Choroid plexus epithelial cell (primary cell): ENCODE results near the gene MROH2B.

Experiments
- DNase-seq: peaks from one replicate; pipeline ENCODE4 v3.0.0-alpha.2; 2010; ENCODE audit warnings: low read depth
- H3K4me3 ChIP-seq: 2 replicates; pipeline ENCODE4 v1.5.1; 2011; ENCODE audit warnings: low read depth, mild to moderate bottlenecking, control low read depth, low read length, moderate library complexity
- TF ChIP-seq, protein P1 (sequence below): conservative IDR thresholded peaks from 2 replicates; pipeline ENCODE4 v1.5.1; 2011; ENCODE audit warnings: low read depth, mild to moderate bottlenecking, control low read depth, inconsistent platforms, low read length, moderate library complexity

Gene MROH2B

DNA sequence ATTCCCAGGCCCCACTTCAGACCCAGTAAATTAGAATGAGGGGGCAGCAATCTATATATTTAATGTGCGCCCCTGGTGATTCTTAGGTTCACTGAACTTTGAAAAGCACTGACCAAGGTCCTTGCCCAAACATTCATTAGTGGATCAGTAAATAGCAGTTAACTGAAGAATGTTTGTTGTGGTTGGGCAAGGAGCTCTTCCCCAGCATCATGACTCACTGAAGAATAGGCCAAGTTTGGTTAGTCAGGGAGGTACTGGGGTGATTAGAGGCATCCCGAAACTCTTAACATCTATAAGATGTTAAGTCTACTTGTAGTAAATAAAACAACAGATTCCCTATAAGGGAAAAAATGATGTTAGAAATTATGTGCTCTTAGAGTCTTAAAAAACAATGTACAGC lies 833 bp upstream of the MROH2B start:
- DNase-seq: peak; percentile 58
- TF ChIP-seq, protein P1, sequence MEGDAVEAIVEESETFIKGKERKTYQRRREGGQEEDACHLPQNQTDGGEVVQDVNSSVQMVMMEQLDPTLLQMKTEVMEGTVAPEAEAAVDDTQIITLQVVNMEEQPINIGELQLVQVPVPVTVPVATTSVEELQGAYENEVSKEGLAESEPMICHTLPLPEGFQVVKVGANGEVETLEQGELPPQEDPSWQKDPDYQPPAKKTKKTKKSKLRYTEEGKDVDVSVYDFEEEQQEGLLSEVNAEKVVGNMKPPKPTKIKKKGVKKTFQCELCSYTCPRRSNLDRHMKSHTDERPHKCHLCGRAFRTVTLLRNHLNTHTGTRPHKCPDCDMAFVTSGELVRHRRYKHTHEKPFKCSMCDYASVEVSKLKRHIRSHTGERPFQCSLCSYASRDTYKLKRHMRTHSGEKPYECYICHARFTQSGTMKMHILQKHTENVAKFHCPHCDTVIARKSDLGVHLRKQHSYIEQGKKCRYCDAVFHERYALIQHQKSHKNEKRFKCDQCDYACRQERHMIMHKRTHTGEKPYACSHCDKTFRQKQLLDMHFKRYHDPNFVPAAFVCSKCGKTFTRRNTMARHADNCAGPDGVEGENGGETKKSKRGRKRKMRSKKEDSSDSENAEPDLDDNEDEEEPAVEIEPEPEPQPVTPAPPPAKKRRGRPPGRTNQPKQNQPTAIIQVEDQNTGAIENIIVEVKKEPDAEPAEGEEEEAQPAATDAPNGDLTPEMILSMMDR: no peak
- no peak overlapping the region for H3K4me3 ChIP-seq

DNA sequence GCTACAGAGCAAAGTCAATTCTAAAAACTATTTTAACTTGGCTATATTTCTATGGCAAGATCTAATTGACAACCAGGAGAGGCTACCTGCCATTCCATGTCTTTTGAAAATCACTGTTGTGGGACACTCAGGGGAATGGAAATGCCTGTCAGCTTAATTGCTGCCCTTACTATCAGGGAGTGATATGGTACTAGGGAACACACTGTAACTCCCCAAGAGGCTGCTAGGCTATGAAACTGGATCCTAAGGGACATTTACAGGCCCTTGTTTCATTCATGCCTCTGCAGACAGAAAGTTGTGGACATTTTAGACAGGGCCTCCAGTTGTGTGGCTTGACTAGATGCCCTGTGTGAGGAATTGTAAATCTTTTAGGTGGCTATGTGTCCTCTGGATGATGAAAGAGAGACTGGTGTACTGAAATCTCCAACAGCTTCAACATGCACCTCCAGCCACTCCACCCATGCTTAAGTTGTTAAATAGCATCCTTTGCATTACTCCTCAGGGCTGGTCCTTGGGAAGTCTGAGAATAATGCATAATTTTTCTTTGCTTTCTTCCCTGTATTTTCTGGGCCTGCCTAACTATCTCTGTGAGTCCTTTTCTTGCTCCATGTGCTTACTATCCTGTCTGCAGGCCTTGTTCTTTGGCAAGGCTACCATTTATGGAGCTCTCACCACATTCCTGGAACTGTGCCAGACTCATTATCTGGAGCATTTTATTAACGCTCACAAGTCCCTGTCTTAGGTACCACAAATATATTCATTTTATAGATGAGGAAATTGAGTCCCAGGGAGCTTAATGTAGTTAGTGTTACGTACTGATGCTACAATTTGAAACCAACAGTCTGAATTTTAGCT lies 3.2 kb downstream of the MROH2B start:
- DNase-seq: peak; percentile 32
- TF ChIP-seq, protein P1: no peak
- no peak overlapping the region for H3K4me3 ChIP-seq

DNA sequence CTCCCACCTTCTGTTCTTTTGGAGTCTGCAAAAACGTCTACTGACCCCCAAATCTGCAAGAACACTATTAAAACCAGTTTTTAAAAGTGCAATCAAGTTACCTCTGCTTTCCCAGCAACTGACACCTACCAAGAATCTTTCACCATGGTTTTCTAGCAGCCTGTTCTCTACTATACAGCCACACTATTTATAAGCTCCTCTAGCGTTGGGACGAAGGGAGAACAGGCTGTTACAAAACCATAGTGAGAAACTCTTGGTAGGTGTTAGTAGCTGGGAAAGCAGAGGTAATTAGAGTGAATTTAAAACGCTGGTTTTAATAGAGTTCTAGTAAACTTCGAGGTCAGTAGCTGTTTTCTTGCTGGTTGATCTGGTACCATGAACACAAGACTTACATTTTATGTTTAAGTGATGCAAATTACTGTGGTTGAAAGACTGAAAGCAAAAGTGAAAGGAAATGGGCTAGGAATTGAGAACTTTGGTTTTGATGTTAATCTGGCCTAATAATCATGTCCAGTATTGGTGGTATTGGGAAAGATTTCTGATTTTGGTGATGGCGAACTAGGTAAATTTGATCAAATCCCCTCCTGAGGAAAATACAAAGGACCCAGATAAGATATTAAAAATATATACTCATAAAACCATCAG lies 5.3 kb downstream of the MROH2B start:
- TF ChIP-seq, protein P1: no peak
- H3K4me3 ChIP-seq: no peak overlapping the region
- DNase-seq: no peak

DNA sequence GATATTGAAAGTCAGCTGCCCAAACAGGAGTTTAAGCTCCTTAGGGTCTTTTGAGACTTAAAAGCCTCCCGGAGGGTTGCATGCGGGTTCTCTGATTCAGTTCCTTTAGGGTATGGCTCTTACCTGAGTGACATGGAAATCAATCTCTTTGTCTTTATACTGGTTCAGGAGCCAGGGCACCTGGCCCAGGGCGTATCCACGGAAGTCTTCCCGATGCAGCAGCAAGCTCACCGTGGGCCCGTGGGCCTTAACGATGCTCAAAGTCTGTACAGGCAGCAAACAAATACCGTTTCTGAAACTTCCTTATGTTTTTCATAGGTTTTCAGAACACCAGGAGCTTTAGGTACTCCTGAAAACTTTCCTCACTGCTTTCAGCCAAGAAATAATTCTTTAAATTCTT lies 13.2 kb downstream of the MROH2B start:
- no peak overlapping the region for H3K4me3 ChIP-seq
- DNase-seq: no peak
- TF ChIP-seq, protein P1: no peak

DNA sequence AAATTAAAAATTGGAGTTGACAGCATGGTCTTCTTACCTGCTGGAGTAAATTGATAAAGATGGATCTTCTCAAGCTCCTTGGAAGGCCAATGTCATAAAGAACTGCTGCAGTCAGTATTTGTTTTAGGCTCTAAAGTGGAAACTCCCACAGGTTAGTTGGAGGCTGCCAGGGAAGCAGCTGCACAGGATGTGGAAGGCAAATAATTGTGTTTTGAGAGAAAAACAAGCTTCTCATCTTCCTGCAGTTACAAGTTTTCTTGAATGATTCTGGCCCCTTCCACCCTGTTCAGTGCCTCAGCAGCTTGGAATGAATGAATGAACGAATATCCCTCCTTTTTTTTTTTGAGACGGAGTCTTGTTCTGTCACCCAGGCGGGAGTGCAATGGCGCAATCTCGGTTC lies 13.9 kb downstream of the MROH2B start:
- H3K4me3 ChIP-seq: no peak overlapping the region
- TF ChIP-seq, protein P1: no peak
- peak; percentile 20 for DNase-seq

DNA sequence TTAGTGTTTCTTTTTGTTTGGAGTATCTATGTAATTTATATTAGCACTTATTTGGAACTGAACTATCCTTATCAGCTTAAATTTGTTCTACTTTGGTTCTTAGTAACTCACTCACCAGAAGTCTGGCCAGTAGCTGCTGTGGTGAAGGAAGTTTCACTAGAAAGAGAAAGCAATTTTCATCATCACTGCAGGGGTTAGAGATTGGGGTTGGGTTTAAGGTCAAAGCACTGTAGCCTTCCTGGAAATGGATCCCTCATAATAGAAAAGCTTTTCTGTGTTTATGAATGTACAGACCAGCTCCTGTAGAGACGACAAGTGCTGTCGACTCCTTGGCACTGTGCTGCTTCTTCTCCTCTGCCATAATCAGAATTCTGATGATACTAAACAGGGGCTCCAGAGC lies 22.2 kb downstream of the MROH2B start:
- DNase-seq: peak; percentile 65
- TF ChIP-seq, protein P1: no peak

More for the DNA sequence above, 22.2 kb downstream of the MROH2B start:
- no peak overlapping the region for H3K4me3 ChIP-seq
